UCSD-AML1 (cell line): ENCODE data around the gene CYS1.
"Not testable (repeated sequence)": the region's sequence is repeated elsewhere in the genome, so short reads cannot be mapped to it uniquely, and the experiment has no call there.

ENCODE experiments used
- DNase-seq: peaks from one replicate; lab custom pipeline; 2025; ENCODE audit not compliant: unreplicated experiment; lab: John Stamatoyannopoulos, UW

Gene CYS1

GRCh38 chr2:10031886-10032745 is 48.1 kb downstream of the CYS1 start:
- no peak for DNase-seq

DNA sequence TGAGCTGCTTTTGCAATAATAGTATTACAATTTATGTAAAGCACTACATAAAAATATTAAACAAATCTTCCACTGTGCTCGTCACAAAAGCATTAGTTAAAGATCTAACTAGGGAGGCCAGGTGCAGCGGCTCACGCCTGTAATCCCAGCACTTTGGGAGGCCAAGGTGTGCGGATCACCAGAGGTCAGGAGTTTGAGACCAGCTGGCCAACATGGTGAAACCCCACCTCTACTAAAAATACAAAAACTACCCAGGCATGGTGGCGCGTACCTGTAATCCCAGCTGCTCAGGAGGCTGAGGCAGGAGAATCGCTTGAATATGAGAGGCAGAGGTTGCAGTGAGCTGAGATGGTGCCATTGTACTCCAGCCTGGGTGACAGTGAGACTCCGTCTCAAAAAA is 49.4 kb downstream of the CYS1 start:
- DNase-seq, result not testable (repeated sequence)

- no peak for DNase-seq
These were observed 49.9 kb downstream of the CYS1 start for GRCh38 chr2:10030311-10030736.

- DNase-seq, result no peak
These were observed 50.4 kb downstream of the CYS1 start for GRCh38 chr2:10029875-10030223.

- peak; percentile 72 for DNase-seq
These were observed 51.0 kb downstream of the CYS1 start for GRCh38 chr2:10028988-10029874.

GRCh38 chr2:10028407-10028987 is 51.7 kb downstream of the CYS1 start:
- no peak for DNase-seq

GRCh38 chr2:10027660-10028330 is 52.4 kb downstream of the CYS1 start:
- no peak for DNase-seq

DNA sequence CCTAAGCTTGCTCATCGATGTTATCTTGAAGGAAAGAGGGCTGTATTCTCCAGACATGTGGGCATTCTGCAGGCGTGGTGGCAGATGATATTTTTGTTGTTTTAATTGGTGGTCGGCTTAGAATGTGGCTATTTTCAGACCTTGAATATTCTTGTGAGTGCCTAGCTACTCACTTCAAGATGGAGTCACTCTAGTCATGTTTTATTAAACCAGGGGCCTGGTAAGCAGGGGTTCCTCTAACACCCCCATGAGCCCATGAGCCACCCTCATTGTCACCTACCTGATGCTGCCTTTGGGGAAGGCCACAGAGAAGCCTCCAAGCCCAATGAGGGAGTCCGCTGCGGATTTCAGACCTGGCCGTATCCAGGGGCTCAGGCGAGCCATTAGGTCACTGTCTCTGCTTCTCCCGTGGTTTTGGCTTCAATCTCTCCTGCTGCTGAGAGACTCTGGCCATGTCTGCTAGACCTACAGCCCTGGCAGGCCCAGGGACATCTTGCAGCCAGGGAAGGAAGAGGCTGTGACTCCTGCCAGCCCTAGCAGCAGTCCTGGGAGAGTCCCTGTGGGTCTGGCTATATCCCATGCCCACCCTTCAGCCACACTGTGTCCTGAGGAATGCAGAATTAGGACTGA is 53.2 kb downstream of the CYS1 start:
- DNase-seq, result no peak

- no peak for DNase-seq
These were observed 57.1 kb downstream of the CYS1 start for GRCh38 chr2:10022966-10023662.

DNA sequence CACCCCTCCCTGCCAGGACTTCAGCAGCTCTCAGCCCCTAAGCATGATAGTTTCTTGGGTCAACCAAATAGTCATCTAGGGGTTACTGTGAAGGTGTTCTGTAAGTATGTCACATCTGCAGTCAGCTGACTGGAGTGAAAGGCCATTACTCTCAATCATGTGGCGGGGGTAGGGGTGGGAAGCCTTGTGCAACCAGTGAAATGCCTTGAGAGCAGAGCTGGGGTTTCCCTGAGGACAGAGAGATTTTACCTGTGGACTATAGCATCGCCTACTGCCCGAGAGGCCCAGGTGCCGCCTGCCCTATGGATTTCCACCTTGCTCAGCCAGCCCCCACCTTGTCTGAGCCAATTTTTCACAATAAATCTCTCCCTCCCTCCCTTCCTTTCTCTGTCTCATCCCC is 57.8 kb downstream of the CYS1 start:
- DNase-seq, result no peak

DNA sequence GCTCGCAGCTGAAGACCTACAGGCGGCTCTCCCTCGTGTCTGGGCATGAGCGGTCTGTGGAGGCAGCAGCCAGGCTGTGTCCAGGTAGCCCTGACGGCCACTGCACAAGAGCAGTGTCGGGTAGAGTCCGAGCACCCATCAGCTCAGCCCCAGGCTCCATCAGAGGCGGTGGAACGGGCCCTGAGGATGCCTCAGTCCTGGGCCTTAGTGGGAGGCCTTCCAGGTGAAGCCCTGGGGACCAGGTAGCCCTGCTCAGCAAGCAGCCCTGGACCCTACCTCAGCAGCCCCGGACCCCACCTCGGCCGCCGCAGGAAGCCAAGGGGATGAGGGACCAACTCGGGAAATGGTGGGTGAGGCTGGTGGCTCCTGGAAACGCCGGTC is 58.2 kb downstream of the CYS1 start:
- no peak for DNase-seq

DNA sequence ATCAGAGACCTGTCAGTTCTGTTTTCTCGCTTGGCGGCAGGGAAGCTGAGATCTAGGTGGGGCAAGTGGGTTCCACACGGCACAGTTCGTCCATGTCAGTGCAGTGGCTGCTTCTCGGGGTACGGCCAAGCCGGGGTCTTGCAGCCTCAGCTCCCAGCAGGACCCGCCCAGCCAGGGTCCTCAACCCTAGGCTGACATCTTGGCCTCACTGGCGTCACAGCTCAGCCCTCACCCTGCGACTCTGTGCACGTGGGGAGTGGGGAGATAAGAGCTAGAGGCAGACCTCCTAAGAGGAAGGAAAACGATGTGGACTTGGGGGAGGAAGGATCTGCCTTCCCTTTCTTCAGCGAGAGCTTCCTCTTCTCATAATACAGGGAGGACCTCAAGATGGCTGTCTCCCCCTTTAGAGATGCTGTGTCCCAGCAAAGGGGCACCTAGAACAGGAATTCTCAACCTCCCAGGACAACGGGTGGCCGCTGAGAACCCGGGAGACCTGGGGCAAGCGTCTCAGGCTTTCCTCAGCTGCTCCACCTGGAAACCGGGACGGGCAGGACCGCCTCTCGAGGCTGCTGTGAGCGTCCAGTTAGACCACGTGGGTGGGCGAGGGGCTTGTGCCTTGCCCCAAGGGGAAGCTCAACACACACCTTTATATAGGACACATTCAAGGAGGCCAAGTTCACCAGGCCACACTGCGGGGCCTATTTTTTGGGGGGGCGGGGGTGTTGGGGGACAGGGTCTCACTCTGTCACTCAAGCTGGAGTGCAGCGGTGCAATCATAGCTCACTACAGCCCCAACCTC is 60.4 kb downstream of the CYS1 start:
- DNase-seq, result peak; percentile 35

- no peak for DNase-seq
These were observed 61.0 kb downstream of the CYS1 start for GRCh38 chr2:10019174-10019573.

DNA sequence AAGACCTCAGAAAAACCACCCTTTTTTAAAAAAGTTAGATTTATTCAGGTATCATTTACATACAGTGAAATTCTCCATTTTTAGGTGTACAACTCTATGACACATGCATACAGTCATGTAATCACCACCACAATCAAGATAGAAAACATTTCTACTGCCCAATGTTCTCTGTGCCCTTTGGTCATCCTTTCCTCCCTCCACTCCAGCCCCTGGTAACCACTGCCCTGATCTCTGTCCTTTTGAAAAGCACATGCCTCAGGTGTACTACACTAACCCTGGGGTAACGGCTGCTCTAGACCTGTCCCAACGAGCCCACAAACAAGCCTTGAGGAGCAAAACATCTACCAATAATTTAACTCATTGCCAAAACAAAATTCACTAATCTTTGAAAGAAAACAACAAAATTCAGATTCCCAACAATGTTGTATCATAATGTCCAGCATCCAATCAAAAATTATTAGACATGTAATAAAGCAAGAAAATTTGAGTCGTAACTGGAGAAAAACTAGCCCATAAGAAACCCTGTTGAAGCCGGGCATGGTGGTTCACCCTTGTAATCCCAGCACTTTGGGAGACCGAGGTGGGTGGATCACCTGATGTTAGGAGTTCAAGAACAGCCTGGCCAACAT is 62.8 kb downstream of the CYS1 start:
- DNase-seq, result no peak

GRCh38 chr2:10016802-10017258 is 63.4 kb downstream of the CYS1 start:
- no peak for DNase-seq

- no peak for DNase-seq
These were observed 64.0 kb downstream of the CYS1 start for GRCh38 chr2:10016001-10016801.

GRCh38 chr2:10015376-10015989 is 64.7 kb downstream of the CYS1 start:
- DNase-seq, result not testable (repeated sequence)
